ENCODE data around the gene KIF16B.
"Not testable (repeated sequence)": the region's sequence is repeated elsewhere in the genome, so short reads cannot be mapped to it uniquely, and the experiment has no call there.

- not testable (repeated sequence) for TF ChIP-seq CTCF, POLR2A (IDR thresholded peaks at IDR 0.05)
Observed at GRCh38 chr20:16226961-16227360, 346.3 kb downstream of the KIF16B start.
